Measurements from ENCODE around the gene ARHGEF2.
A peak's percentile ranks its signal among the peaks of the same experiment; 100 is the strongest.
"Not testable (repeated sequence)": the region's sequence is repeated elsewhere in the genome, so short reads cannot be mapped to it uniquely, and the experiment has no call there.

The ARHGEF2 gene

GRCh38 chr1:155940993-155941844 lies 37.1 kb downstream of the ARHGEF2 start, which contains the start of gene RXFP4:
Gene RXFP4 (plus strand): TSS chr1:155941638. CDS start chr1:155941710, 72 bp downstream.
- DNase-seq = no peak

GRCh38 chr1:155940482-155940992 lies 37.8 kb downstream of the ARHGEF2 start:
- peak; percentile 61 for DNase-seq

GRCh38 chr1:155938220-155938627 lies 40.1 kb downstream of the ARHGEF2 start:
- peak; percentile 44 for DNase-seq

- no peak for DNase-seq
Measured at GRCh38 chr1:155934936-155935590, 43.3 kb downstream of the ARHGEF2 start.

- peak; percentile 95 for DNase-seq
Measured at GRCh38 chr1:155934097-155934935, 44.0 kb downstream of the ARHGEF2 start, which contains the start of gene KHDC4. Gene KHDC4 (minus strand): TSS chr1:155934413. CDS start chr1:155934373, 40 bp downstream.

- DNase-seq = no peak
Measured at GRCh38 chr1:155933591-155934096, 44.7 kb downstream of the ARHGEF2 start.

GRCh38 chr1:155932487-155932886 lies 45.9 kb downstream of the ARHGEF2 start:
- no peak for DNase-seq

- DNase-seq = no peak
Measured at GRCh38 chr1:155932081-155932480, 46.3 kb downstream of the ARHGEF2 start.

DNA sequence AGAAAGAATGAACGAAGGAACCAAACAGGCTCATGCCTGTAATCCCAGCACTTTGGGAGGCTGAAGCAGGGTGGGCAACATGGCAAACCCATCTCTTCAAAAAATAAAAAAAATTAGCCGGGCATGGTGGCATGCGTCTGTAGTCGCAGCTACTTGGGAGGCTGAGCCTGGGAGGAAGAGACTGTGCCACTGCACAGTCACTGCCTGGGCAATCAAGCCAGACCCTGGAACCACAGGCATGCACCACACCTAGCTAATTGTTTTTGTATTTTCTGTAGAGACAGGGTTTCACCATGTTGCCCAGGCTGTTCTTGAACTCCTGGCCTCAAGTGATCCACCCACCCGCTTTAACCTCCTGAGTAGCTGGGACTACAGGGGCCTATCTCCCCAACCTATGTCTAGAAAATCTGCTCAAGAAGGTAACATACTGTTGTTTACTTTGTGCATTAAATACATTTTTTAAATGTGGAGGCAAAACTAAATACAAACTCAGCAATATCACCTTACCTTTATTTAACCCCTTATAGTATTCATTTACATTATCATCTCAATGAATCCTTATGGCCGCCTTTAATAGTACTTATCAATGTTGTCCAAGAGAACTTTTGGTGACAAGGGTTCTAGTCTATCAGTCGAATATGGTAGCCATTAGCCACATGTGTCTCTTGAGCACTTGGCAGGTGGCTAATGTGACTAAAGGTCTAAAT lies 46.9 kb downstream of the ARHGEF2 start:
- DNase-seq = no peak

DNA sequence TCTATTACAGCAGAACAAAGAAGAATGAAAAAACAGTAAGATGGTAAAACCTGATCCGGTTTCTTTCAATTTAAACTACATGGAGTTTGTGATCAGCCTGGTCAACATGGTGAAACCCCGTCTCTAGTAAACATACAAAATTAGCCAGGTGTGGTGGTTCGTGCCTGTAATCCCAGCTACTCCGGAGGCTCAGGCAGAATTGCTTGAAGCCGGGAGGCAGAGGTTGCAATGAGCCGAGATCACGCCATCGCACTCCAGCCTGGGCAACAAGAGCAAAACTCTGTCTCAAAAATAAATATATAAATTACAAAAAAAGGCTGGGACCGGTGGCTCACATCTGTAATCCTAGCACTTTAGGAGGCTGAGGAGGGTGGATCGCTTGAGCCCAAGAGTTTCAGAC lies 47.6 kb downstream of the ARHGEF2 start:
- DNase-seq = not testable (repeated sequence)

GRCh38 chr1:155929057-155929456 lies 49.3 kb downstream of the ARHGEF2 start:
- DNase-seq = no peak

DNA sequence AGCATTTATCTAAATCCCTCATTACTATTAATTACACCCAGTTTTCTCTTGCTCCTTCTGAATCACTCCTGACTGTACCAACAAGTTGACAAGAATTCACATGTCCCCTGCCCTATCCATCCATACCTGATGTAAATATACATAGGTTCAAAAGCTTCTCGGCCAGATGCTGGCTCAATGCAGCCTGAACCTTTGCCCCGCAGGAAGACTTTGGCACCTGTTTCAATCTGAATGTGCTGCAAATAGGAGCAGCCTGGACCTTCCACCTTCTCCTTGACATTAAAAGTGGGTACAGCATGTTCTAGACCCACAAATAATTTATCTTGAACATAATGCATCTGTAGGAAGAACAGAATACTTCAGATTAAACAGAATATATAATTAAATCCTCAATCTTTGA lies 52.8 kb downstream of the ARHGEF2 start:
- DNase-seq = no peak

GRCh38 chr1:155920717-155921116 lies 57.6 kb downstream of the ARHGEF2 start:
- no peak for DNase-seq

- no peak for DNase-seq
Measured at GRCh38 chr1:155919801-155920200, 58.5 kb downstream of the ARHGEF2 start.

DNA sequence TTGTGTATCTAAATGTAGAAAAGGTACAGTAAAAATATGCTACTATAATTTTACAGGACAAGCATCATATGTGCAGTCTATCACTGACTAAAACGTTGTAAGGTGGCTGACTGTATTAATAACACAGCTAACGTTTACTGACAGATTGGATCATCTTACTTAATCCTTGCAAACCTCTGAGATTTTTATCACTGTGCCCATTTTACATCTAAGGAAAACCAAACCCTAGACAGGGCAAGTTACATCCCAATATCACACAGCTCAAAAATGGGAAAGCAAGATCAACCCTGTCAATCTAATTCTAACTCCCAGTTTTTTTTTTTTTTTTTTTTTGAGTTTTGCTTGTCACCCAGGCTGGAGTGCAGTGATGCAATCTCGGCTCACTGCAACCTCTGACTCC lies 59.7 kb downstream of the ARHGEF2 start:
- DNase-seq = no peak

DNA sequence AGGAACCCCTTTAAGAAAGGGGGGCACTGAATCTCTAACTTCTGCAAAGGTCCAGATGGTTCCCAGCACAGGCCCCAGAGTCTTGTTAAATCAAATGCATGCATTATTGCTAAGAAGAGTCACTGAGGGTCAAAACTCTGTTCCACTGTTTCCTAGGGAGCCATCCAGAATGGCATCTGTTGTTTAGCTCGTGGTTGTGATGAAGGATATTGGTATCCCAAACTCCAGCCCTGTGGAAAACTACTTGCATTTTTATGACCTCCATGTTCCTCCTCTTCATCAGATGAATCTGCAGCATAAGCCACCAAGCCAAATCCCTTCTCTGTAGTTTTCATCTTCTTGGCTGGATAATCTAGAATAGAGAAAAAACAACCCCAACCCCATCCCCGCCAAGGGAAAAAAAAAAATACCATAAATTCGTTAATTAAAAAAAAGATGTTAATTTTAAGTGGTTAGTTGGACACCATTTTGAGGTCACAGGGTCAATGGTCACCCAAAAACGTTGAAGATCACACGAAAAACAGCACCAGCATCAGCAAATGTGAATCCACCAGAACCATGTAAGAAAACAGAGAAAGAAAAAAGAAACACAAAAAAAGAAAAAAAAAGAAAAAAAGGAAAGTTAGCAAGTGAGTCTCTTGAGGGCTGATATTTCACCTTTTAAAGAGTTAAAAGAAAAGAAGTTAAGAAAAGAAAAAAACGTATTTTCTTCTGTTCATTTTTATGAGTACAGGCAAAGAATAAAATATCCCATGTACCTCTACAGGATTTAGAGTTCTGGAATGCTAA lies 64.2 kb downstream of the ARHGEF2 start:
- no peak for DNase-seq

GRCh38 chr1:155912056-155912536 lies 66.3 kb downstream of the ARHGEF2 start:
- DNase-seq = no peak

DNA sequence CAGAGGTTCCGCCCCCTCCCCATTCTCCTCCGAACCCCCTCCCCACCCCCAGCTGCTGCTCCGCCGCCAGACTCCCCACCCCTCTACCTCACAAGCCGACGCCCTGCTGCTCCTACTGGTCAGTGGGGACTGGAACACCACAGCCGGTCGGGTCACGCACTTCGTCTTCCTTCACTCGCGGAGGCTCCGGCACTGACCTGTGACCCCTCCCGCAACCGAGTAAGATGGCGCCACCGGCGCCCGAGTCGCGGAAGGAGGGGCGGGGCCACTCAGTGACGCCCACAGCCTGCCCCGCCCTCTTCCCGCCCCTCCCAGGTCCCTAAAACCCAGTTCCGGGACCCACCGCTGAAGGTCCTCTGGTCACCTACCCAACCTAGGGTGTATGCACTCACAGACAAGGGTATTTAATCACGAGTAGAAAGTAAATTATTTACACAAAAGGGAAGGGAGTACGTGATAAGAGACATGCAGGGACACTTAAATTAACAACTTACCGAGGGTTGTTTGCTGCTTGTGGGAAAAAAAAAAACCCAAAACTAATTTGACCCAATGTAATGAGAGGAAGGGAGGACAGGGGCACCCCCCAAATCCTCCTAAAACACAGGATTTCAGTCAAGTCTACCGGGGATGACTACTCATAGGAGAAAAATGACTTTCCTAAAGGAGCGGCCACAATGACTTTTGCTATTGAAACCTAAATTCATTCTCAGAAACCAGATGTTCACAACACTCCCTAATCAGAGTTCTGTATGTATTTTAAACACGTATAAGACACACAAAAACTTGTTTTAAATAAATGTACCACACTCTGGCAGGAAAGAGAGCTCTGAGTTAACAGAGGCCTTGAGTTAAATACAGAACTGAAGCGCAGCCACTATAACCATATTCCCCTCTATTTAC lies 66.9 kb downstream of the ARHGEF2 start, which contains the start of gene RIT1:
Gene RIT1 (minus strand): TSS at position 194 of the 900 bp plus-strand sequence. CDS start 588 bp downstream, outside the sequence.
- peak; percentile 21 for DNase-seq

GRCh38 chr1:155910621-155911121 lies 67.7 kb downstream of the ARHGEF2 start:
- no peak for DNase-seq
